HCT116 (cell line): ENCODE results near the gene UQCC5.

Experiments used
- EGR1 ChIP-seq: IDR thresholded peaks from 2 replicates; pipeline ENCODE4 v1.6.1; 2012; ENCODE audit warnings: low read depth
- EZH2 ChIP-seq: fragments of 200-600 bp; sonication (generic); IDR thresholded peaks from 2 replicates; pipeline ENCODE4 v1.6.1; 2017; ENCODE audit warnings: antibody characterized with exemption, mixed run types
- FOSL1 ChIP-seq: IDR thresholded peaks from 2 replicates; pipeline ENCODE4 v1.6.1; 2012; ENCODE audit warnings: low read depth
- MAX ChIP-seq: IDR thresholded peaks from 2 replicates; pipeline ENCODE4 v1.6.1; 2012
- POLR2AphosphoS5 ChIP-seq: IDR thresholded peaks from 2 replicates; pipeline ENCODE4 v1.6.1; 2011; ENCODE audit warnings: mild to moderate bottlenecking, low read depth, low read length, moderate library complexity
- SIN3A ChIP-seq: IDR thresholded peaks from 2 replicates; pipeline ENCODE4 v1.6.1; 2012; ENCODE audit warnings: low read depth
- TCF7L2 ChIP-seq: IDR thresholded peaks from 2 replicates; pipeline ENCODE4 v1.7.0; 2011; ENCODE audit warnings: borderline replicate concordance, inconsistent platforms; ENCODE audit not compliant: insufficient read depth, insufficient read length; ENCODE audit errors: extremely low read depth
- ZFX ChIP-seq: fragments of 450-650 bp; IDR thresholded peaks from 2 replicates; pipeline ENCODE4 v1.6.1; 2017
- TF ChIP-seq, protein P1 (sequence below), 3 experiments: fragments of 200-600 bp in 1 of 3; sonication (generic) in 1 of 3; IDR thresholded peaks in 2 of 3; conservative IDR thresholded peaks in 1 of 3; 2 replicates each; pipeline ENCODE4 v1.5.1; 2012 to 2017; ENCODE audit warnings: low read depth in 2 of 3, low read length in 2 of 3, antibody characterized with exemption in 1 of 3, borderline replicate concordance in 1 of 3, control low read depth in 1 of 3, mild to moderate bottlenecking in 1 of 3, mixed read lengths in 1 of 3, mixed run types in 1 of 3, moderate library complexity in 1 of 3; ENCODE audit not compliant: insufficient read depth in 1 of 3
- TF ChIP-seq, protein P2 (sequence below): IDR thresholded peaks from 2 replicates; pipeline ENCODE4 v1.6.1; 2011; ENCODE audit warnings: mild to moderate bottlenecking, low read length, moderate library complexity; ENCODE audit not compliant: insufficient replicate concordance; ENCODE audit errors: extremely low read depth

DNA sequence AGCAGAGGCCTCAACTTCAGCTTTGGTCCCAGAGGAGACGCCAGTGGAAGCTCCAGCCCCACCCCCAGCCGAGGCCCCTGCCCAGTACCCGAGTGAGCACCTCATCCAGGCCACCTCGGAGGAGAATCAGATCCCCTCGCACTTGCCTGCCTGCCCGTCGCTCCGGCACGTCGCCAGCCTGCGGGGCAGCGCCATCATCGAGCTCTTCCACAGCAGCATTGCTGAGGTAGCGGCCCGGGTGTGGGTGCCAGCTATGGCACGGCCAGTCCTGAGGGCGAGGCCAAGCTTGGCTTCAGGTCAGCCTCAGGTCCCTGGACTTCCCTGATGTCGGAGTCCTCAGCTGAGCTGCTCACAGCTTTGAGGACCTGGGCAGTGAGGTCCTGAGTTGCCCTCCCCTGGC is 47.0 kb upstream of the UQCC5 start:
- TF ChIP-seq, protein P1, sequence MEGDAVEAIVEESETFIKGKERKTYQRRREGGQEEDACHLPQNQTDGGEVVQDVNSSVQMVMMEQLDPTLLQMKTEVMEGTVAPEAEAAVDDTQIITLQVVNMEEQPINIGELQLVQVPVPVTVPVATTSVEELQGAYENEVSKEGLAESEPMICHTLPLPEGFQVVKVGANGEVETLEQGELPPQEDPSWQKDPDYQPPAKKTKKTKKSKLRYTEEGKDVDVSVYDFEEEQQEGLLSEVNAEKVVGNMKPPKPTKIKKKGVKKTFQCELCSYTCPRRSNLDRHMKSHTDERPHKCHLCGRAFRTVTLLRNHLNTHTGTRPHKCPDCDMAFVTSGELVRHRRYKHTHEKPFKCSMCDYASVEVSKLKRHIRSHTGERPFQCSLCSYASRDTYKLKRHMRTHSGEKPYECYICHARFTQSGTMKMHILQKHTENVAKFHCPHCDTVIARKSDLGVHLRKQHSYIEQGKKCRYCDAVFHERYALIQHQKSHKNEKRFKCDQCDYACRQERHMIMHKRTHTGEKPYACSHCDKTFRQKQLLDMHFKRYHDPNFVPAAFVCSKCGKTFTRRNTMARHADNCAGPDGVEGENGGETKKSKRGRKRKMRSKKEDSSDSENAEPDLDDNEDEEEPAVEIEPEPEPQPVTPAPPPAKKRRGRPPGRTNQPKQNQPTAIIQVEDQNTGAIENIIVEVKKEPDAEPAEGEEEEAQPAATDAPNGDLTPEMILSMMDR (IDR thresholded peaks at IDR 0.05 in 2 of 3, conservative IDR thresholded peaks at IDR 0.05 in 1 of 3; ENCODE audit: borderline replicate concordance in 1 of 3, insufficient read depth in 1 of 3, low read depth in 2 of 3, low read length in 2 of 3) = no peak
- no peak for TF ChIP-seq TCF7L2
- TF ChIP-seq POLR2AphosphoS5 = no peak
- TF ChIP-seq FOSL1 = no peak
- TF ChIP-seq ZFX = no peak
- TF ChIP-seq EGR1 = no peak
- no peak for TF ChIP-seq EZH2
- no peak for TF ChIP-seq SIN3A
- TF ChIP-seq, protein P2, sequence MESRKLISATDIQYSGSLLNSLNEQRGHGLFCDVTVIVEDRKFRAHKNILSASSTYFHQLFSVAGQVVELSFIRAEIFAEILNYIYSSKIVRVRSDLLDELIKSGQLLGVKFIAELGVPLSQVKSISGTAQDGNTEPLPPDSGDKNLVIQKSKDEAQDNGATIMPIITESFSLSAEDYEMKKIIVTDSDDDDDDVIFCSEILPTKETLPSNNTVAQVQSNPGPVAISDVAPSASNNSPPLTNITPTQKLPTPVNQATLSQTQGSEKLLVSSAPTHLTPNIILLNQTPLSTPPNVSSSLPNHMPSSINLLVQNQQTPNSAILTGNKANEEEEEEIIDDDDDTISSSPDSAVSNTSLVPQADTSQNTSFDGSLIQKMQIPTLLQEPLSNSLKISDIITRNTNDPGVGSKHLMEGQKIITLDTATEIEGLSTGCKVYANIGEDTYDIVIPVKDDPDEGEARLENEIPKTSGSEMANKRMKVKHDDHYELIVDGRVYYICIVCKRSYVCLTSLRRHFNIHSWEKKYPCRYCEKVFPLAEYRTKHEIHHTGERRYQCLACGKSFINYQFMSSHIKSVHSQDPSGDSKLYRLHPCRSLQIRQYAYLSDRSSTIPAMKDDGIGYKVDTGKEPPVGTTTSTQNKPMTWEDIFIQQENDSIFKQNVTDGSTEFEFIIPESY = no peak
- no peak for TF ChIP-seq MAX
